ENCODE results near the gene AGER.

The AGER gene

GRCh38 chr6:32168807-32169591 lies 15.1 kb downstream of the AGER start:
- no peak for DNase-seq
- ATAC-seq = no peak

DNA sequence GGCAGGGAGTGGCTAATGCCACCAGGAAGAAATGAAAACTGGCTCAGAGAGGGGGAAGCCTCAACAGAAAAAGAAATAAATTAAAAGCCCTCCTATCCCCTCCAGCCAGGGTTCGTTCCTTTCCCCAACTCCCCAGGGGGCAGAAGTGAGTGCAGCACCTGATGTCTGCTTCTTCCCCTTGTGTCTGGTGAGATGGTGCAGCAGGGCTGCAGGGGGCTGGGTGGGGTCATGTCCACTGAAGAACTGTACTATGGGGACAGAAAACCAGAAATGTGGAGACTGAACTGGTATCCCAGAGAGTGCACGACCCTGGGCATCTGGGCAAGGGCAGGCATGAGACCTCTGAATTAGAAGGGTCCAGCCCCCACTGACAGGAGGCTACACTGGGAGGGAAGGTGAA lies 15.7 kb downstream of the AGER start:
- no peak for DNase-seq

DNA sequence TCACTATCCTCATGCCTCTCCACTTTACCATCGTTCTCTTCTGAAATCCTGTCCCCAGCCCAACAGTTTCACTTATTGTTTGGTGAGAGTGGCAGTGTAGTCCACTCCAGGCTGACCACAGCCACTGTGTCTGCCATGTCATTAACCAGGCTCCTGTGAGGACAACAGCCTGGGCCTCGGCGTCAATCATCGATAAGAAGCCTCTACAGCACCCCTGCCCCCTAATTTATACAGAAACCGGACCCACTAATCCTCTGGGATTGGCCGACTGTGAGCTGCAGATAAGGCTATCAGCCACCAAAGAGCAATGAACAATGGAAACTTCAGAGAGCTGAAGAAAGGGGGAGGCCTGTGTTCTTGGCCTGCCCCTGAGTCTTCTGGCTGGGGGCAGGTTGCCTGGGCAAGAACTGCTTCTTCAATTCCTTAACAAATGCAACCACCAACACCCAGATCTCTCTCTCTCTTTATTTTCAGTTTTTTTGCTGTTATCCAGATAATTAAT lies 16.2 kb downstream of the AGER start:
- no peak for DNase-seq
- ATAC-seq = no peak

More for the DNA sequence above, 15.7 kb downstream of the AGER start:
- ATAC-seq = no peak

DNA sequence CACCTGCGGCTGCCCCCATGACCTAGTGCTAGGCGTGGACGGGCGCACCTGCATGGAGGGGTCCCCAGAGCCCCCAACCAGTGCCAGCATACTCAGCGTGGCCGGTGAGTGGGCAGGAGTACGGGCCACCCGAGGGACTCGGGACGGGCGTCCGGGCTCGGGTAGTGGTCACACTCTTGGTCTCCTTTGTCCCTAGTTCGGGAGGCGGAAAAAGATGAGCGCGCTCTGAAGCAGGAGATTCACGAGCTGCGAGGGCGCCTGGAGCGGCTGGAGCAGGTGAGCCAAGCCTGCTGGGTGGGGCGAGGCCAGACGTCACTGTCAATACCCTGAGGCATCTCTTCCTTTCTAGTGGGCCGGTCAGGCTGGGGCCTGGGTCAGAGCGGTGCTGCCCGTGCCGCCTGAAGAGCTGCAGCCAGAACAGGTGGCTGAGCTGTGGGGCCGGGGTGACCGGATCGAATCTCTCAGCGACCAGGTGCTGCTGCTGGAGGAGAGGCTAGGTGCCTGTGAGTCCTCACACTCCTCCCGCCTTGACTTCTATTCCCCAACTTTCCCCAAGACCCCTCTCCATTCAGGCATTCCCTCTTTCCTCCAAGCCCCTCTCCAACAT lies 16.8 kb downstream of the AGER start:
- DNase-seq (no peak), ATAC-seq (no peak)

- no peak for DNase-seq
These were observed 17.5 kb downstream of the AGER start for GRCh38 chr6:32166411-32167061.

DNA sequence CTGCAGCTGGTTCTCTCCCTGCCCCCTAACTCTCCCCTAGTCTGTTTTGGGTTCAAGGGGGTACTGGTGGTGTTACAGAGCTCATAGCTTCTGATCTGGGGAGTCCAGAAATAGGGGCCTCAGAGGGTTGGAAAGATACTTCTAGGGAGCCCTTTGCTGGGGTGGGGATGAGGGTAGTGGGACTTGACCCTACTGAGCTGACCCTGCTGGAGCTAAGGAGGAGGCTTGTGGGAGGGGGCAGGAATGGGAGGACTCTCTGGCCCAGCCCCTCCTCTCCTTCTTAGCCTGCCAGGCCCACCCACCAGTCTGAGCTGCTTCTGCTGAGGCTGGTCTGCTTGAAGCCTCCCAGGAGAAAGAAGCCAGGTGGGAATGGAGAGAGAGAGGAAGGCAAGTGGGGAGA lies 19.8 kb downstream of the AGER start, which contains the start of gene EGFL8:
Gene EGFL8, plus strand, starts transcription at position 301 of the 400 bp plus-strand sequence. CDS start 1,571 bp downstream, outside the sequence.
- DNase-seq = no peak
- ATAC-seq = no peak

More at GRCh38 chr6:32166411-32167061, 17.5 kb downstream of the AGER start:
- ATAC-seq = no peak

DNA sequence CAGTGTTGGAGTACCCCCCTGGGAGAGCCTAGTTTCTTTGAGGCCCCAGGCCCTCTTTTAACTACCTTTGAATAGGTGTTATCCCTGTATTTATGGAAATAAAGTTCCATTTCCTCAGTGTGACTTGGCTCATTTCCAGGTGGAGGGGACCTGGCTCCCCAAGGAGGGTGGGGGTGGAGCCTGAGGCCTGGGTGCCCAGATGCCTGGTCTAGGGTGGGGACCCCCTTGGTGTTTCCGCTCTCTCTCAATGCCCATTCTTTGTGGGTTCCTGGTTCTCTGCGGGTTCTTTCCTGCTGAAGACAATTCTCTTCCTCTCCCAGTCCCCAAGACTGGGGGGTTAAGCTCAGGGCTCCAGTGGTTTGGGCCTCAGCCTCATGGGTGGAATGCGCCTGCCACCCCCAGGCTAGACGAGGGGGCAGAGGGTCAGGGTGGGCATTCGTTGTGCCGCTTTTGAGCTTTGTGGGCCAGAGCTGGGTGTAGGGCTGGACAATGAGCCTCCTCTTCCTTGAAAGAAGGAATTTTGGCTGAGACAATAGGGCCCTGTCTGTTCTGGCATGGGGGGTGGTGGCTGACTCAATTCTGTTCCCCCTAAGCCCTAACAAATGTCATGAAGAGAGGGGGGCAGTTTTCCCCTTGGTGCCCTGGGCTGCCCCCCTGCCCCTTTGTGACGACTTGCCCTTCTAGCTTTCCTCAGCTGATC lies 20.3 kb downstream of the AGER start:
- DNase-seq (no peak), ATAC-seq (no peak)

GRCh38 chr6:32158052-32158451 lies 26.0 kb downstream of the AGER start:
- DNase-seq (no peak), ATAC-seq (no peak)

GRCh38 chr6:32156891-32157290 lies 27.2 kb downstream of the AGER start:
- no peak for ATAC-seq

DNA sequence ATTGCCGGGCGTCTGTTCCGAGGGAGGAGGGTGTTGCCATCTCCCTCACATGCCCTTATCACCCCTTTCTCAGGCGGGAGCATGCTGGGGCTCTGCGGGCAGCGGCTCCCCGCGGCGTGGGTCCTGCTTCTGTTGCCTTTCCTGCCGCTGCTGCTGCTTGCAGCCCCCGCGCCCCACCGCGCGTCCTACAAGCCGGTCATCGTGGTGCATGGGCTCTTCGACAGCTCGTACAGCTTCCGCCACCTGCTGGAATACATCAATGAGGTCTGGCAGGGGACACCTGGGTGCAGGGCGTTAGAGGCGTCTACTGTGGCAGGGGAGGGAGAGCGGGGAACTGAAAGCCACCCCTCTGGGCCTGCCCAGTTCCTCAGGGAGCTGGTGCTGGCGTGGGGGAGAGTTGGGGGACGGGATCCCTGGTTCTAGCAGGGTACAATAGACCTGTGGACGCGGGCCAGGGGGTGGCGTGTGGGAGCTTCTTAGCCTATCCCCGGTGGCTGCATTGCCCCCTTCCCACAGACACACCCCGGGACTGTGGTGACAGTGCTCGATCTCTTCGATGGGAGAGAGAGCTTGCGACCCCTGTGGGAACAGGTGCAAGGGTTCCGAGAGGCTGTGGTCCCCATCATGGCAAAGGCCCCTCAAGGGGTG lies 29.4 kb downstream of the AGER start:
- DNase-seq = peak; percentile 62

More at GRCh38 chr6:32156891-32157290, 27.2 kb downstream of the AGER start:
- DNase-seq = no peak

GRCh38 chr6:32153564-32154513 lies 30.2 kb downstream of the AGER start, which contains the start of gene PPT2:
Gene PPT2, plus strand, starts transcription at chr6:32154141. Its CDS starts 454 bp downstream, at chr6:32154595.
- ATAC-seq = peak; percentile 89

More for the DNA sequence above, 29.4 kb downstream of the AGER start:
- peak; percentile 62 for ATAC-seq

GRCh38 chr6:32152769-32153563 lies 31.1 kb downstream of the AGER start:
- DNase-seq (peak; percentile 26), ATAC-seq (no peak)

More at GRCh38 chr6:32153564-32154513, 30.2 kb downstream of the AGER start, which contains the start of gene PPT2:
- peak; percentile 91 for DNase-seq

- DNase-seq (no peak), ATAC-seq (no peak)
These were observed 31.9 kb downstream of the AGER start, which contains the start of gene PRRT1 for GRCh38 chr6:32151863-32152768. Gene PRRT1, minus strand, starts transcription at chr6:32151939. Its CDS starts 112 bp downstream, at chr6:32151827.

DNA sequence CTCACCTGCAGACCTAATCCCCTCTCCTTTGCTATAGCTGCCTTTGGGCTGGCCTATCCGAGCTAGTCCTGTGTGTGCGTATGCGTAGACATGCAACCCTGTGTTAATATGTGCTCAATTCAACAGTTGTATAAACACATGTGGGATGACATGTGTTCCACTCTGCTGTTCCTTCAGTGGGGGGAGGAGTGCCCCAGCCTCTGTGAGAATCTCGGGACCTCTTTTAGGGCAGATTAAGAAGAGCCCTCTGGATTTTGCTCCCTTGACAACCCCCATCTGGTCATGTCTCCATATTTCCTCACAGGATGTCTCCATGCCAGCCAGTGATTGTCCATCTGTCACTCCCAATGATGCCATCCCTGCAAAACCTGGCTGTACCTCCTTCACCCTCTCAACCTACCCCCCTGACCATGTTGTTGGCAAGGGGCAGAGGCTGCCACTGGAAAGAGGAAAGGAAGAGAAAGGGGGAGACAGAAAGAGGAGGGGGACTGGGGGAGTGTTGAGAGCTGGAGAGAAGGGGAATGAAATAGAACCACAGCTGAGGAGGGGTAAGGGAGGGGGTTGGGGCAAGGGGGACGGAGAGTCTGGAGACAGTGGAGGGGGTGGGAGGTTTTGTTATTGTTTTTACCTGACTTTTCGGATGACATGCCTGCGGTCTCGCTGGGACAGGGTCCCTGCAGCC lies 32.7 kb downstream of the AGER start:
- DNase-seq (no peak), ATAC-seq (no peak)

DNA sequence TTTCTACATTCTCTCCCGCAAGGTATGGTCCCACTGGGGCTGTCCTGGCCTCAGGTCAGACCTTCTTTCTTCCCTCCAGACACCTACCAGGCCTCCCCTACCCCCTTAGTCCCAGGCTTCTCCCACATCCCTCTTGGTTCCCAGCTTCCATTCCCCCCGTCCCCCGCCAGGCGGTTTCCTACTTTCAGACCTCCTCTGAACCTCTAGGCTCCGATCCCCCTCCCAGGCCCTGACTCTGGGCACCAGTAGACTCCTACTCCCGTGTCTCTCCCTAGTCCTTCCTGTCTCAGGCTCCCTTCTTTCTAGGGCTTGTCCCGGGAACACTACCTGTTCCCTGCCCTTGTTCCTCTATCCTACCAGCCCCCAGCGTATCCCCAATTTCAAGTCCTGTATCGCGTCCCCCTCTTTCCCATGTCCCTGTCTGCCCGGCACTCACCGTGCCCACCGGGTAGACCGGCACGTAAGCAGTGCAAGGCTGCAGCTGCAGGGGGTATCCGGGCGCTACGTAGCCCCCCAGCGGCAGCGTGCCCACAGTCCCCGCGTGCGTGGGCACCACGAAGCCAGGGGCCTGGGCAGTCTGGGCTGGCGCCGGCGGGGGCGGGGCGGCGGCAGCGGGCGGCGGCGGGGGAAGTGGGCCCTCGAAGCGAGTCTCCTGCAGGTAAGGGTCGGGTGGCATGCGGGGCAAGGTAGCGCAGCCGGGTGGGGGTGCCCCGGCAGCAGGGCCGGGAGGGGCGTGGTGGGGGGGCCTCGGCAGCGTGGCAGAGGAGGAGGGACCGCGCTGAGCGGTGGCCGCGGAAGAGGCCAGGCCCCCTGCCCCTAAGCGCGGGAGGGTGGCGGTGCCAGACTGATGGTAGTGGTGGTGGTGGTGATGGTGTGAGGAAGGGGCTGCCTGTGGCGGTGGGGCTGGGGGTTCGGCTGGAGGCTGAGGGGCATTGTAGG lies 33.9 kb downstream of the AGER start:
- ATAC-seq (no peak), DNase-seq (no peak)

DNA sequence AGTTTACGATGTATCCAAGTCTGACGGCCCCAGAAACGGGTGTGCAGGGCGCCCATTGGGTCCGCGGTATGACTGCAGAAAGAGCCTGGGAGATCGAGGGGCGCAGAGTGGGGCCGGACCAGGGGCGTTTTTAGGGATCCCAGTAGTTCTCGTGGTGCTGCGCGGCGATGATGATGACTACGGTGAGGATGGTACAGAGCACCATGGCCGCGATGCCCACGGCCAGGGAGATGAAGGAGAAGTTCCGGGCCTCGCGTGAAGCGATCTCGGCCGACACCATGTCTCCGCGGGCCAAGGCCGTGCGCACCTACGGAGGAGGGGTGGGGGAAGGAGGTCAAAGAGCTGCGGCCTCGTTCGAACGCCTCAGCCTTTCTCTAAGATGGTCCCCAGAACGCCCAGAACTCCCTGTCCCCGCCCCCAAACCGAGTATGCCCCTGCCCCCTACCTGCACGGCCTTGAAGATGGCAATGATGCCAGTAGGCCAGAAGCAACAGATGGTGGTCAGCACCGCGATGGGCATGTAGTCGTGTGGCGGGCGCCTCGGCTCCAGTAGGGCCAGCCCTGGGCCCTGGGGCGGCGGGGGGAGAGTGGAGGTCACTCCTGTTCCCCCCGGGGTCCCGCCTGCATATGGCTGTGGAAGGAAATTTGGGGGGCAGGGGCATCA lies 34.8 kb downstream of the AGER start:
- ATAC-seq = no peak
- DNase-seq = no peak
